Posterior vena cava (tissue), 2 donors: ENCODE data around the gene SLC12A1. TPM values are rescaled to one million over a fixed set of nuclear protein-coding genes. Genes with fewer than 3 reads are reported as not detected.

Experiments
- DNase-seq: peaks from one replicate; pipeline ENCODE4 v3.0.0-alpha.2; 2020; ENCODE audit warnings: low spot score
- intact Hi-C, 2 donors: fragments of 100-400 bp; cut with DNase I; formaldehyde crosslinking; loops; one replicate each; pipeline versions ENCODE4 v1.14.1 to v1.14.2; 2022 to 2023
- total RNA-seq, 2 donors: library from RNA; stranded (reverse); fragmentation: NEBNext Ultra II Directional; extraction: Animal tissue kit (Norgen Biotek cat#: 25700); gene quantifications; one replicate each; pipeline ENCODE4 v1.2.1, GENCODE V29; 2021
- donor health status: DM: yes; HTN: yes; CAD: no.
- donor health status: DM: yes; HTN: yes; CAD: no.

The SLC12A1 gene
- total RNA-seq, 2 donors from 2014 or later, result not detected

DNA sequence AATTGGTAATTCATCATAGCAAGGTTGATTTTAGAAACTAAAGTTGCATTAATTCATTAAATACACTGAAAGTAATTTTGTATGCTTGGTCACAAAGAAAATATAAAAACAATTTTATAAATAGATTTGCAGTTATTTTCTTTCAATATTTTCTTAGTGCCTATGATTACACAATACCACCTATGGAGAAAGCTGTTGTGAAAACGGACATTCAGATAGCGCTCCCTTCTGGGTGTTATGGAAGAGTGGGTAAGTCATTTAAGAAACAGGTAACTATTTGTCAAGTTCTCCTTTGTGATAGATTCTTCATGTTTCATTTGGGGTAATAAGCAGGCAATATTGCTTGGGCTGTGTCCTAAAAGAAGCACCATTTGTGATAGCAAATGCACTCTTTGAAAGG, 128.2 kb downstream of the SLC12A1 start:
- intact Hi-C loops, result no loop called here
- DNase-seq, result no peak

DNA sequence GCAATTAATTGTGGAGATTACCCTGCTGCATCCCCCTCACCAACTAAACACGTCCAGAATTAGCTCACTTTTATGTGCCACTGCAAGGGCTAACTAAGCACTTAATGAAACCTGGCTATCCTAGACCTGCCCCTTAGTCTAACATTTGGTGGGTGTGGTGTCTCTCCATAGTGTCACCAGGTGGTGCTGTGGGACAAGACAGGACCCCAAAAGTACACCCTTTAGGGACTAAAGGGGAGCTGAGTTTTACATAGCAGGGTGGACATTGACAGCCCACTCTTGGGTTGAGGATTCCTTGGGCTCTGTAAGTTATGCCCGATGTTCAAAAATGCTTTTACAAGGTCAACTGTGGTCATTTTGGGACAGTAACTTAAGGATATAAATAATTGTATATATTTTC, 130.8 kb downstream of the SLC12A1 start:
- no peak for DNase-seq
- intact Hi-C loops, result no loop called here

DNA sequence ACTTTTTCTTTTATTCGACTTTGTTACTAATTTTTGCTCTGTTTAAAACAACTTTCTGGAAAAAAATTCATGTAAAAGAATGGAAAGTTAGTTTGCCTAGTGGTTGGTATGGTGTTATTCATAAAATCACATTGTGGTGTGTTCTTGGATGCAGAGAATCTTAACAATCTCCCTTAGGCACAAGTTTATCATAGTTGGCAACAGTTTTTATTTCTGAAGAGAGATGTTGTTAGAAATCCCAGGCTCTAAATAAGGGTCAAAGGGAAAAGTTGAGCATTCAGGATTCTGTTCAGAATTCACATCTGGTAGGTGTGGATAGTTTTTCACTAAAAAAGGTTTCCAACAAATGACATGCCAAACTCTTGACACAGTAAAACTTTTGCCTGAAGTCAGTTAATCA, 131.5 kb downstream of the SLC12A1 start:
- DNase-seq, result no peak

DNA sequence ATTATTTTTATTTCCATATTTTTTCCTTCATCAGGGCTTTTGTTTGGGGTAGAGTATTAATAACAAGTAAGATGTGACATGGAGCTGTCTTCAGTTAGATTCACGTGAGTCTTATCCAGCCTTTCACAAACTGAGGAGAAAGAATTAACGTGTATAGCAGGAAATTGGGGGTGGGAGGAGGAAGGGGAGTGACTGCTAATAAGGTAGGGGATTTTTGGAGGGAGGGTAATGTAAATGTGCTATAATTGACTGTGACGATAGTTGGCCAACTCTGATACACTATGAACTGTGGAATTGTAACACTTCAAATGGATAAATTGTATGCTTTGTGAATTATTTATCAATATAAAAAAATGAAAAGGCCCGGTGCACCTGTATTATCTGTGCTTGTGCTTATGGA, 134.0 kb downstream of the SLC12A1 start:
- intact Hi-C loops, result no loop called here
- no peak for DNase-seq

More for the DNA sequence above, 131.5 kb downstream of the SLC12A1 start:
- intact Hi-C loops, result no loop called here

DNA sequence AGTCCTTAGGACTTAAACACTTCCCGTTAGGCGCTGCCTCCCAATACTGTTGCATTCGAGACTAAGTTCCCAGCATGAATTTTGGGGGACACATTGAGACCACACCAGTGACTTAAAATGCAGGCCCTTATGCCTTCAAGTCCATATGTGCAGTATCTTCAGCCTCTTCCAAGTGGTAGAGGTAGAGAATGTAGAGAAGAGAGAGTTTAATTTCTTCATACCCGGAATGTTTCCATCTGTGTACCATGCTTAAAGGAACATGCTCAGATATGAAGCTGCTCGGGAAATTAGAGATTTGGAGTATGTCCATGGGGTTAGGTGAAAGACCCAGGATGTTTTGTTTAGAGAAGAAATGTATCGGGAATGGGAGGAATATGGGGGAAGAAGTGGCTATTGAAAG, 137.8 kb downstream of the SLC12A1 start:
- no peak for DNase-seq
- intact Hi-C loops, result no loop called here

DNA sequence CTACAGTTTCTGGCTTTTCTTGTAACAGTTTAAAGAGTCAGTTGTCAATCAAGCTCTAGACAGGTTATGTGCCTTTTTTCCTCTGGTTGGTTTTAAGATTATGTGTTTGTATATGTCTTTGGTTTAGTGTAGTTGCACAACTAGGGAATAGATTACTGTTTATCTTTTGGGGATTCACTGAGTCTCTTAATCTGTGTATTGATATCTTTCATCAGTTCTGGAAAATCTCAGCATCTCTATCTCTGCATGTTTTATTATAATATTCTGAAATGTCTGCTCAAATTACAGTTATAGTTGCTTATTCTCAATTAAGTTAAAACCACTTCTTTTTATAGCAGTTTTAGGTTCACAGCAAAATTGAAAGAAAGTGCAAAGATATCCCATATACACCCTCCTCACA, 139.4 kb downstream of the SLC12A1 start:
- DNase-seq, result no peak
- intact Hi-C loops, result no loop called here

DNA sequence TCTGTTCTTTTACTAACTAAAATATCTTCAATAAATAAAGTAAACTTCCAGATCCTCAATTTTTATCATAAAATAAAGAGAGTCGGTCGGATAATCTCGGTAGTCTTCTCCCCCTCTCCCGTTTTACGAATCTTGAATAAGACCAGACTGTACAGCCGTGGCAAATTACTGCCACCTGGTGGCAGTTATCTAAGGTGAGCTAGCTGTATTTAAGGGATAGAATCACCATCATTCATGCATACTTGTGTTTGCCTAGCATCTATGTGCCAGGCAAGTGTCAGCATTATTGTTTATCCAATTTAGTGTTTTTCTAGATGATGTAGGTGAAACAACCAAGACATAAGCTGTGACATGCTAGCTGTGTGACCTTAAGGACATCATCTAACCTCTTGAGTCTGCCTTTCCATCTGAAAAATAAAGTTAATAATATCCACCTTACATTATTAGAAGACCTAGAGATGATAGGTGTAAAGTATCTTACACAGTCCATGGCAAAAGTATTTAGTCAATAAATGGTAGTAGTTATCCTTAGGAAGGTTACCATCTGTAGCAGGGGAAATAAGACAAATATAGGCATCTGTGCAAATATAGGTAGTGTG, 146.5 kb downstream of the SLC12A1 start:
- intact Hi-C loops, result no loop called here
- DNase-seq, result no peak

Other genes starting within 250 kb of the SLC12A1 start
- not detected for gene SLC24A5, start 85.3 kb upstream of the SLC12A1 start, total RNA-seq
- gene MYEF2, start 28.0 kb upstream of the SLC12A1 start, total RNA-seq, result 10 to 100 TPM; 16.5 to 34.5 TPM
- not detected for gene CTXN2, start 14.6 kb upstream of the SLC12A1 start, total RNA-seq
- 10 to 100 TPM; 63.7 to 66.5 TPM for gene DUT, start 125.1 kb downstream of the SLC12A1 start, total RNA-seq